Liver (tissue), 9 donors: ENCODE measurements around the gene DPYSL4. TPM values are rescaled to one million over a fixed set of nuclear protein-coding genes. Genes with fewer than 3 reads are reported as not detected.

ENCODE experiments used
- DNase-seq: peaks from one replicate; pipeline ENCODE4 v3.0.0-alpha.2; 2017; ENCODE audit warnings: low spot score
- H3K27ac ChIP-seq, 2 donors: one replicate each; pipeline ENCODE4 v1.7.0; 2013; ENCODE audit warnings: inconsistent platforms in 2 of 2, low read length in 2 of 2, control low read depth in 1 of 2, low read depth in 1 of 2, mild to moderate bottlenecking in 1 of 2
- H3K27me3 ChIP-seq, 4 donors: one replicate each; pipeline versions ENCODE4 v1.6.1 to v1.7.0; 2013; ENCODE audit warnings: low read length in 3 of 4, inconsistent platforms in 1 of 4, mild to moderate bottlenecking in 1 of 4, moderate library complexity in 1 of 4; ENCODE audit not compliant: control insufficient read depth in 4 of 4, insufficient read depth in 4 of 4
- H3K36me3 ChIP-seq, 4 donors: one replicate each; pipeline versions ENCODE4 v1.6.1 to v1.7.0; 2013; ENCODE audit warnings: low read length in 3 of 4, mild to moderate bottlenecking in 3 of 4, low read depth in 1 of 4, moderate library complexity in 1 of 4; ENCODE audit not compliant: control insufficient read depth in 4 of 4, insufficient read depth in 3 of 4
- H3K4me1 ChIP-seq, 4 donors: one replicate each; pipeline versions ENCODE4 v1.6.1 to v1.7.0; 2013; ENCODE audit warnings: low read length in 3 of 4, mild to moderate bottlenecking in 3 of 4, moderate library complexity in 1 of 4; ENCODE audit not compliant: control insufficient read depth in 4 of 4, insufficient read depth in 4 of 4
- H3K4me3 ChIP-seq, 3 donors: one replicate each; pipeline versions ENCODE4 v1.6.1 to v1.7.0; 2013; ENCODE audit warnings: low read length in 3 of 3, control low read depth in 1 of 3, low read depth in 1 of 3, mild to moderate bottlenecking in 1 of 3
- H3K9ac ChIP-seq, 2 donors: one replicate each; pipeline ENCODE4 v1.7.0; 2013; ENCODE audit warnings: low read length in 2 of 2, mild to moderate bottlenecking in 2 of 2, moderate library complexity in 2 of 2, control low read depth in 1 of 2, low read depth in 1 of 2
- H3K9me3 ChIP-seq, 4 donors: one replicate each; pipeline versions ENCODE4 v1.6.1 to v1.7.0; 2013; ENCODE audit warnings: low read length in 3 of 4; ENCODE audit not compliant: control insufficient read depth in 4 of 4
- EGR1 ChIP-seq, 2 donors: IDR thresholded peaks; 2 replicates each; pipeline ENCODE4 v1.6.1; 2016 to 2018; ENCODE audit warnings: antibody characterized with exemption in 2 of 2, low read depth in 2 of 2
- FOXA1 ChIP-seq: IDR thresholded peaks from 2 replicates; pipeline ENCODE4 v1.6.1; 2016; ENCODE audit warnings: antibody characterized with exemption
- GABPA ChIP-seq, 2 donors: IDR thresholded peaks in 1 of 2; conservative IDR thresholded peaks in 1 of 2; 2 replicates each; pipeline ENCODE4 v1.6.1; 2016; ENCODE audit warnings: antibody characterized with exemption in 2 of 2, mild to moderate bottlenecking in 1 of 2, moderate library complexity in 1 of 2
- HNF4A ChIP-seq, 2 donors: conservative IDR thresholded peaks; 2 replicates each; pipeline ENCODE4 v1.6.1; 2016; ENCODE audit warnings: antibody characterized with exemption in 2 of 2, mild to moderate bottlenecking in 2 of 2
- HNF4G ChIP-seq: IDR thresholded peaks from 2 replicates; pipeline ENCODE4 v1.6.1; 2016; ENCODE audit warnings: antibody characterized with exemption
- JUND ChIP-seq, 2 donors: IDR thresholded peaks; 2 replicates each; pipeline ENCODE4 v1.6.1; 2016; ENCODE audit warnings: antibody characterized with exemption in 2 of 2
- NR2F2 ChIP-seq: IDR thresholded peaks from 2 replicates; pipeline ENCODE4 v1.6.1; 2016; ENCODE audit warnings: antibody characterized with exemption
- RAD21 ChIP-seq, 2 donors: IDR thresholded peaks; 2 replicates each; pipeline ENCODE4 v1.6.1; 2016; ENCODE audit warnings: antibody characterized with exemption in 2 of 2, mild to moderate bottlenecking in 2 of 2
- SP1 ChIP-seq: IDR thresholded peaks from 2 replicates; pipeline ENCODE4 v1.6.1; 2018; ENCODE audit warnings: antibody characterized with exemption, mild to moderate bottlenecking
- YY1 ChIP-seq: IDR thresholded peaks from 2 replicates; pipeline ENCODE4 v1.6.1; 2016; ENCODE audit warnings: antibody characterized with exemption, mild to moderate bottlenecking
- WGBS: extraction: QIAGEN DNeasy Blood & Tissue Kit; methylation state at CpG from one replicate; pipeline ENCODE4 v1.1.7; 2013; 5-methylcytosine and 5-hydroxymethylcytosine counted together
- polyA plus RNA-seq, 2 donors: library from polyadenylated mRNA; stranded (reverse) in 1 of 2; unstranded in 1 of 2; fragments of 200-250 nt in 1 of 2; fragments of >200 nt in 1 of 2; fragmentation: Nextera tagmentation in 1 of 2; extraction: Ambion mirVana in 1 of 2; gene quantifications; one replicate each; pipeline versions ENCODE4 v1.2.1 to v1.2.3, GENCODE V29; 2013 to 2015
- total RNA-seq, 2 donors: library from RNA; depleted of rRNA; stranded (reverse); fragments of >200 nt; gene quantifications; one replicate each; pipeline ENCODE4 v1.2.3, GENCODE V29; 2014
- TF ChIP-seq, protein P1 (sequence below): IDR thresholded peaks from 2 replicates; pipeline ENCODE4 v1.6.1; 2016; ENCODE audit warnings: antibody characterized with exemption
- TF ChIP-seq, protein P2 (sequence below): IDR thresholded peaks from 2 replicates; pipeline ENCODE4 v1.6.1; 2016; ENCODE audit warnings: antibody characterized with exemption
- TF ChIP-seq, protein P3 (sequence below): fragments of 150-350 bp; IDR thresholded peaks from 2 replicates; pipeline ENCODE4 v1.5.1; 2017; ENCODE audit warnings: improper control_type of control experiment, low read depth, low read length; ENCODE audit not compliant: missing input control
- TF ChIP-seq, protein P4 (sequence below): IDR thresholded peaks from 2 replicates; pipeline ENCODE4 v1.6.1; 2016; ENCODE audit warnings: antibody characterized with exemption
- TF ChIP-seq, protein P5 (sequence below): IDR thresholded peaks from 2 replicates; pipeline ENCODE4 v1.6.1; 2016; ENCODE audit warnings: antibody characterized with exemption, mild to moderate bottlenecking
- donor health status: healthy.
- donor health status: healthy.
- donor health status: healthy.
- donor health status: healthy.
- donor health status: healthy.

Gene DPYSL4
- total and polyA plus RNA-seq, 4 donors: 0.19 to 2.2 (median 0.26) TPM

DNA sequence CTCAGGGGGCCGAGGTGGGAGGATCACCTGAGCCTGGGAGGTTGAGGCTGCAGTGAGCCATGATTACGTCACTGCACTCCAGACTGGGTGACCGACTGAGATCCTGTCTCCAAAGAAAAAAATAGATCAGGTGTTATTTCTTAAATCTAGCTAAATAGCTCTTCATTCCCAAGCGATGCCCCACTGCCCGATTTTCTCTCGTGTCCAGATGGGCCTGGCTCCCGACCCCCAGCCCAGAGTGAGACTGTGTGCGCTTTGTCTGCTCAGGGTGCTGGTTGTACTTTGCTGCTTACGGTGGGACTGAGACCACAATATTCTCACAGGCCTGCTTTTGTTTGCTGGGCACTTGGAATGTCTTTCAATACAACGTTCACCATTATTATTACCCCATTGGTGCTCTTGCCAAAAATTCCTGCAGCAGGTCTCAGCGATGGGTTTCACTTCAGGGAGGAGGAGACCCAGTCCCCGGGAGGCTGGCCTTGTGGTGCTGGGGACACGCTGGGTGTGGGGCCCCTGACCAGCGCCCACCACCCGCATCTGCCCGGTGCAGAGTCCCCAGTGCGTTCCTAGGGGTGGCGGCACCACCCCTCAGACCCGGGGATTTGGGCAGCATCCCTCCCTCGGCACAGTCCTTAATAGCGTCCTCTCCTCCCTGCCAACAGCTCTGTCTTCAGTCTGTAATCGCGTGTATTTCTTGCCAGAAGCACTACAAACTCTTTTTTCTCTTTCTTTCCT lies 20.4 kb upstream of the DPYSL4 start:
- peaks cover 0 to 3% (median 2%) of the 10 kb centered on the region in 4 donors for H3K27me3 ChIP-seq
- DNase-seq: no peak

DNA sequence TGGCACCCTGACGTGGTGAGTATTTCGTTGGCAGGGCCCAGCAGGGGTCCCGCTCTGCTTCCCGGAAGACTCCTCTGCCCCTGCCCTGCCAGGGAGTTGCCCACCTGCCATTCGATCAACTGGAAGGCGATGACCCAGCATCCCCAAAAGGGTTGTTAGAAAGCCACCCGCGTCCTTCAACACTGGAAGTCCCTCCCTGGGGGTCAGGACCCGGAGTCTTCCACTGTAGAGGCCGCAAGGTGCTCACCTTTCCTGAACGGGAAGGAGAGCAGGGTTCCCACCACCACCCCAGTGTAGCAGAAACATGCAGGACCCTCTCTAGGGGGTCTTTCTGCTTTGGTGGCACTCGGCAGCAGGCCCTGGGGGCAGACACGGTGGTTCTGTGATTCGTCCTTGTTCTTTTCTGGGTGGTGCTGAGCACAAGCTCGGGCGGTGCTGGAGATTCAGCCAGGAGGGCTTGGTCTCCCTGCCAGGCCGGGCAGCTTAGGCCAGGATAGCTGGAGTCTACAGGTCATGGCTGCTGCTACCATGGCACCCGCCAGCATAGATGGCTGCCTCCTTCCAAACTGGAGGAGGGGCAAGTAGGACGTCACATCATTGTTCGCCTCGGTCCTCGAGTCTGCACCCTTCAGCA lies 19.6 kb upstream of the DPYSL4 start:
- Histone ChIP-seq H3K27me3 (peaks cover 0 to 3% (median 2%) of the 10 kb centered on the region in 4 donors), H3K4me1 (peaks cover 0 to 6% (median 1%) of the 10 kb centered on the region in 4 donors), H3K36me3 (no peaks in the 10 kb centered on the region), H3K9ac (no peak overlapping the region), H3K9me3 (no peaks in the 10 kb centered on the region), H3K4me3 (no peak overlapping the region), H3K27ac (no peak overlapping the region)
- DNase-seq: no peak
- 86% methylated on average over 22 of the region's 22 CpGs for WGBS
- TF ChIP-seq, protein P1, sequence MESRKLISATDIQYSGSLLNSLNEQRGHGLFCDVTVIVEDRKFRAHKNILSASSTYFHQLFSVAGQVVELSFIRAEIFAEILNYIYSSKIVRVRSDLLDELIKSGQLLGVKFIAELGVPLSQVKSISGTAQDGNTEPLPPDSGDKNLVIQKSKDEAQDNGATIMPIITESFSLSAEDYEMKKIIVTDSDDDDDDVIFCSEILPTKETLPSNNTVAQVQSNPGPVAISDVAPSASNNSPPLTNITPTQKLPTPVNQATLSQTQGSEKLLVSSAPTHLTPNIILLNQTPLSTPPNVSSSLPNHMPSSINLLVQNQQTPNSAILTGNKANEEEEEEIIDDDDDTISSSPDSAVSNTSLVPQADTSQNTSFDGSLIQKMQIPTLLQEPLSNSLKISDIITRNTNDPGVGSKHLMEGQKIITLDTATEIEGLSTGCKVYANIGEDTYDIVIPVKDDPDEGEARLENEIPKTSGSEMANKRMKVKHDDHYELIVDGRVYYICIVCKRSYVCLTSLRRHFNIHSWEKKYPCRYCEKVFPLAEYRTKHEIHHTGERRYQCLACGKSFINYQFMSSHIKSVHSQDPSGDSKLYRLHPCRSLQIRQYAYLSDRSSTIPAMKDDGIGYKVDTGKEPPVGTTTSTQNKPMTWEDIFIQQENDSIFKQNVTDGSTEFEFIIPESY: no peak
- TF ChIP-seq HNF4A (conservative IDR thresholded peaks at IDR 0.05): no peak
- no peak for TF ChIP-seq EGR1 (IDR thresholded peaks at IDR 0.05; ENCODE audit: low read depth in 2 of 2)
- TF ChIP-seq RAD21 (IDR thresholded peaks at IDR 0.05): no peak
- no peak for TF ChIP-seq GABPA (IDR thresholded peaks at IDR 0.05 in 1 of 2, conservative IDR thresholded peaks at IDR 0.05 in 1 of 2)
- TF ChIP-seq, protein P2, sequence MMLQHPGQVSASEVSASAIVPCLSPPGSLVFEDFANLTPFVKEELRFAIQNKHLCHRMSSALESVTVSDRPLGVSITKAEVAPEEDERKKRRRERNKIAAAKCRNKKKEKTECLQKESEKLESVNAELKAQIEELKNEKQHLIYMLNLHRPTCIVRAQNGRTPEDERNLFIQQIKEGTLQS: no peak
- no peak for TF ChIP-seq NR2F2
- no peak for TF ChIP-seq SP1
- TF ChIP-seq, protein P3, sequence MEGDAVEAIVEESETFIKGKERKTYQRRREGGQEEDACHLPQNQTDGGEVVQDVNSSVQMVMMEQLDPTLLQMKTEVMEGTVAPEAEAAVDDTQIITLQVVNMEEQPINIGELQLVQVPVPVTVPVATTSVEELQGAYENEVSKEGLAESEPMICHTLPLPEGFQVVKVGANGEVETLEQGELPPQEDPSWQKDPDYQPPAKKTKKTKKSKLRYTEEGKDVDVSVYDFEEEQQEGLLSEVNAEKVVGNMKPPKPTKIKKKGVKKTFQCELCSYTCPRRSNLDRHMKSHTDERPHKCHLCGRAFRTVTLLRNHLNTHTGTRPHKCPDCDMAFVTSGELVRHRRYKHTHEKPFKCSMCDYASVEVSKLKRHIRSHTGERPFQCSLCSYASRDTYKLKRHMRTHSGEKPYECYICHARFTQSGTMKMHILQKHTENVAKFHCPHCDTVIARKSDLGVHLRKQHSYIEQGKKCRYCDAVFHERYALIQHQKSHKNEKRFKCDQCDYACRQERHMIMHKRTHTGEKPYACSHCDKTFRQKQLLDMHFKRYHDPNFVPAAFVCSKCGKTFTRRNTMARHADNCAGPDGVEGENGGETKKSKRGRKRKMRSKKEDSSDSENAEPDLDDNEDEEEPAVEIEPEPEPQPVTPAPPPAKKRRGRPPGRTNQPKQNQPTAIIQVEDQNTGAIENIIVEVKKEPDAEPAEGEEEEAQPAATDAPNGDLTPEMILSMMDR: no peak
- TF ChIP-seq, protein P4, sequence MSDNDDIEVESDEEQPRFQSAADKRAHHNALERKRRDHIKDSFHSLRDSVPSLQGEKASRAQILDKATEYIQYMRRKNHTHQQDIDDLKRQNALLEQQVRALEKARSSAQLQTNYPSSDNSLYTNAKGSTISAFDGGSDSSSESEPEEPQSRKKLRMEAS: no peak
- no peak for TF ChIP-seq YY1

More for the DNA sequence above, 20.4 kb upstream of the DPYSL4 start:
- H3K27ac ChIP-seq: no peak overlapping the region
- no peaks in the 10 kb centered on the region for H3K9me3 ChIP-seq
- H3K9ac ChIP-seq: no peak overlapping the region
- 88% methylated on average over 23 of the region's 23 CpGs for WGBS
- H3K4me1 ChIP-seq: peaks cover 0 to 7% (median 1%) of the 10 kb centered on the region in 4 donors
- H3K36me3 ChIP-seq: no peaks in the 10 kb centered on the region
- no peak for TF ChIP-seq SP1
- no peak for TF ChIP-seq YY1
- TF ChIP-seq HNF4A (conservative IDR thresholded peaks at IDR 0.05): no peak
- no peak for TF ChIP-seq RAD21 (IDR thresholded peaks at IDR 0.05)
- TF ChIP-seq, protein P4: no peak
- TF ChIP-seq GABPA (IDR thresholded peaks at IDR 0.05 in 1 of 2, conservative IDR thresholded peaks at IDR 0.05 in 1 of 2): no peak
- TF ChIP-seq HNF4G: no peak
- no peak for TF ChIP-seq FOXA1
- TF ChIP-seq, protein P2: no peak
- TF ChIP-seq EGR1 (IDR thresholded peaks at IDR 0.05; ENCODE audit: low read depth in 2 of 2): no peak
- TF ChIP-seq, protein P5, sequence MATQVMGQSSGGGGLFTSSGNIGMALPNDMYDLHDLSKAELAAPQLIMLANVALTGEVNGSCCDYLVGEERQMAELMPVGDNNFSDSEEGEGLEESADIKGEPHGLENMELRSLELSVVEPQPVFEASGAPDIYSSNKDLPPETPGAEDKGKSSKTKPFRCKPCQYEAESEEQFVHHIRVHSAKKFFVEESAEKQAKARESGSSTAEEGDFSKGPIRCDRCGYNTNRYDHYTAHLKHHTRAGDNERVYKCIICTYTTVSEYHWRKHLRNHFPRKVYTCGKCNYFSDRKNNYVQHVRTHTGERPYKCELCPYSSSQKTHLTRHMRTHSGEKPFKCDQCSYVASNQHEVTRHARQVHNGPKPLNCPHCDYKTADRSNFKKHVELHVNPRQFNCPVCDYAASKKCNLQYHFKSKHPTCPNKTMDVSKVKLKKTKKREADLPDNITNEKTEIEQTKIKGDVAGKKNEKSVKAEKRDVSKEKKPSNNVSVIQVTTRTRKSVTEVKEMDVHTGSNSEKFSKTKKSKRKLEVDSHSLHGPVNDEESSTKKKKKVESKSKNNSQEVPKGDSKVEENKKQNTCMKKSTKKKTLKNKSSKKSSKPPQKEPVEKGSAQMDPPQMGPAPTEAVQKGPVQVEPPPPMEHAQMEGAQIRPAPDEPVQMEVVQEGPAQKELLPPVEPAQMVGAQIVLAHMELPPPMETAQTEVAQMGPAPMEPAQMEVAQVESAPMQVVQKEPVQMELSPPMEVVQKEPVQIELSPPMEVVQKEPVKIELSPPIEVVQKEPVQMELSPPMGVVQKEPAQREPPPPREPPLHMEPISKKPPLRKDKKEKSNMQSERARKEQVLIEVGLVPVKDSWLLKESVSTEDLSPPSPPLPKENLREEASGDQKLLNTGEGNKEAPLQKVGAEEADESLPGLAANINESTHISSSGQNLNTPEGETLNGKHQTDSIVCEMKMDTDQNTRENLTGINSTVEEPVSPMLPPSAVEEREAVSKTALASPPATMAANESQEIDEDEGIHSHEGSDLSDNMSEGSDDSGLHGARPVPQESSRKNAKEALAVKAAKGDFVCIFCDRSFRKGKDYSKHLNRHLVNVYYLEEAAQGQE: no peak
- TF ChIP-seq JUND (IDR thresholded peaks at IDR 0.05): no peak
- TF ChIP-seq, protein P1: no peak
- no peak overlapping the region for H3K4me3 ChIP-seq
